ENCODE measurements around the gene P2RY14.

Gene P2RY14

DNA sequence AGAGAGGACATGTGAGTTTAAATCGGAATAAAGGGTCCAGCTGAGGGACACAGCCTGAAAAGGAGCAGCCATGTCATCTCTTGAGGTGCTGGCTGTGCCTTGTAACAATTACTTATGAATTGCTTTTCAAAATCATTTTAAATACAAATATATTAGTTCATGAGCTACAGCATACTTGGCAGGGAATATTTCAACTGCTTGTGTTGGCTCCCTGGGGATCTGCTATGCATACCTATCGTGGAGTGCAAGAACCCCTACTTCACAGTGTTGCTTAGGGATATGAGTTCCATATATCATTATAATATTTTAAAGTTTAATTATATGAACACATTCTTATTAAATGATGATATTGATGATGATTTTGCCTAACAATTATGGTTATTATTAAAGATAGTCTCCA, 19.1 kb upstream of the P2RY14 start:
- DNase-seq: no peak

GRCh38 chr3:151296226-151296625, 17.9 kb upstream of the P2RY14 start:
- no peak overlapping the region for H3K4me2 ChIP-seq (ENCODE audit: low read depth, low read length)
- no peaks in the 10 kb centered on the region for H3K36me3 ChIP-seq (replicated peaks; ENCODE audit: insufficient read depth, low read length)
- H3K27me3 ChIP-seq (replicated peaks; ENCODE audit: insufficient read depth, low read length): no peaks in the 10 kb centered on the region
- H3K4me3 ChIP-seq (ENCODE audit: low read length): no peak overlapping the region
- no peaks in the 10 kb centered on the region for H4K20me1 ChIP-seq (ENCODE audit: insufficient read depth, low read length)
- H3K79me2 ChIP-seq (ENCODE audit: low read length): no peaks in the 10 kb centered on the region
- H3K9me2 ChIP-seq (replicated peaks; ENCODE audit: insufficient read depth, low read length): no peaks in the 10 kb centered on the region
- H3F3A ChIP-seq (ENCODE audit: insufficient read depth, low read length): no peaks in the 10 kb centered on the region
- DNase-seq: no peak
- no peak overlapping the region for H3K27ac ChIP-seq (ENCODE audit: low read length)
- H2AFZ ChIP-seq (ENCODE audit: low read length): no peak overlapping the region
- H3K9me3 ChIP-seq (replicated peaks; ENCODE audit: insufficient read depth, low read length): no peaks in the 10 kb centered on the region
- H3K4me1 ChIP-seq (ENCODE audit: low read length): no peaks in the 10 kb centered on the region
- TF ChIP-seq EZH2 (optimal IDR thresholded peaks at IDR 0.05; ENCODE audit: low read depth, low read length): no peak
- TF ChIP-seq, protein P1, sequence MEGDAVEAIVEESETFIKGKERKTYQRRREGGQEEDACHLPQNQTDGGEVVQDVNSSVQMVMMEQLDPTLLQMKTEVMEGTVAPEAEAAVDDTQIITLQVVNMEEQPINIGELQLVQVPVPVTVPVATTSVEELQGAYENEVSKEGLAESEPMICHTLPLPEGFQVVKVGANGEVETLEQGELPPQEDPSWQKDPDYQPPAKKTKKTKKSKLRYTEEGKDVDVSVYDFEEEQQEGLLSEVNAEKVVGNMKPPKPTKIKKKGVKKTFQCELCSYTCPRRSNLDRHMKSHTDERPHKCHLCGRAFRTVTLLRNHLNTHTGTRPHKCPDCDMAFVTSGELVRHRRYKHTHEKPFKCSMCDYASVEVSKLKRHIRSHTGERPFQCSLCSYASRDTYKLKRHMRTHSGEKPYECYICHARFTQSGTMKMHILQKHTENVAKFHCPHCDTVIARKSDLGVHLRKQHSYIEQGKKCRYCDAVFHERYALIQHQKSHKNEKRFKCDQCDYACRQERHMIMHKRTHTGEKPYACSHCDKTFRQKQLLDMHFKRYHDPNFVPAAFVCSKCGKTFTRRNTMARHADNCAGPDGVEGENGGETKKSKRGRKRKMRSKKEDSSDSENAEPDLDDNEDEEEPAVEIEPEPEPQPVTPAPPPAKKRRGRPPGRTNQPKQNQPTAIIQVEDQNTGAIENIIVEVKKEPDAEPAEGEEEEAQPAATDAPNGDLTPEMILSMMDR (IDR thresholded peaks at IDR 0.05; ENCODE audit: low read length): no peak
- no peak for TF ChIP-seq EZH2phosphoT487 (IDR thresholded peaks at IDR 0.05; ENCODE audit: low read length)
- H3K9ac ChIP-seq (ENCODE audit: low read length): no peak overlapping the region

More for the DNA sequence above, 19.1 kb upstream of the P2RY14 start:
- no peak for TF ChIP-seq EZH2 (optimal IDR thresholded peaks at IDR 0.05; ENCODE audit: low read depth, low read length)
- TF ChIP-seq, protein P1 (IDR thresholded peaks at IDR 0.05; ENCODE audit: low read length): no peak
- no peak for TF ChIP-seq EZH2phosphoT487 (IDR thresholded peaks at IDR 0.05; ENCODE audit: low read length)
- Histone ChIP-seq H3K4me1 (ENCODE audit: low read length) (no peaks in the 10 kb centered on the region), H3K9me2 (replicated peaks; ENCODE audit: insufficient read depth, low read length) (no peaks in the 10 kb centered on the region), H2AFZ (ENCODE audit: low read length) (no peak overlapping the region), H3K9me3 (replicated peaks; ENCODE audit: insufficient read depth, low read length) (no peaks in the 10 kb centered on the region), H3K9ac (ENCODE audit: low read length) (no peak overlapping the region), H3K27ac (ENCODE audit: low read length) (no peak overlapping the region), H3K36me3 (replicated peaks; ENCODE audit: insufficient read depth, low read length) (no peaks in the 10 kb centered on the region), H3K4me3 (ENCODE audit: low read length) (no peak overlapping the region), H3F3A (ENCODE audit: insufficient read depth, low read length) (no peaks in the 10 kb centered on the region), H4K20me1 (ENCODE audit: insufficient read depth, low read length) (no peaks in the 10 kb centered on the region), H3K27me3 (replicated peaks; ENCODE audit: insufficient read depth, low read length) (no peaks in the 10 kb centered on the region), H3K4me2 (ENCODE audit: low read depth, low read length) (no peak overlapping the region), H3K79me2 (ENCODE audit: low read length) (no peaks in the 10 kb centered on the region)

GRCh38 chr3:151293127-151293526, 14.8 kb upstream of the P2RY14 start:
- no peaks in the 10 kb centered on the region for H4K20me1 ChIP-seq (ENCODE audit: insufficient read depth, low read length)
- H3F3A ChIP-seq (ENCODE audit: insufficient read depth, low read length): no peaks in the 10 kb centered on the region
- no peaks in the 10 kb centered on the region for H3K4me1 ChIP-seq (ENCODE audit: low read length)
- no peaks in the 10 kb centered on the region for H3K9me3 ChIP-seq (replicated peaks; ENCODE audit: insufficient read depth, low read length)
- no peaks in the 10 kb centered on the region for H3K27me3 ChIP-seq (replicated peaks; ENCODE audit: insufficient read depth, low read length)
- H3K4me2 ChIP-seq (ENCODE audit: low read depth, low read length): no peak overlapping the region
- no peak overlapping the region for H3K27ac ChIP-seq (ENCODE audit: low read length)
- no peaks in the 10 kb centered on the region for H3K36me3 ChIP-seq (replicated peaks; ENCODE audit: insufficient read depth, low read length)
- no peaks in the 10 kb centered on the region for H3K9me2 ChIP-seq (replicated peaks; ENCODE audit: insufficient read depth, low read length)
- H2AFZ ChIP-seq (ENCODE audit: low read length): no peak overlapping the region
- H3K4me3 ChIP-seq (ENCODE audit: low read length): no peak overlapping the region
- no peaks in the 10 kb centered on the region for H3K79me2 ChIP-seq (ENCODE audit: low read length)
- no peak for DNase-seq
- TF ChIP-seq, protein P1 (IDR thresholded peaks at IDR 0.05; ENCODE audit: low read length): no peak
- no peak for TF ChIP-seq EZH2 (optimal IDR thresholded peaks at IDR 0.05; ENCODE audit: low read depth, low read length)
- H3K9ac ChIP-seq (ENCODE audit: low read length): no peak overlapping the region
